ENCODE results near the gene ESYT3.

GRCh38 chr3:138474163-138474562 lies 39.7 kb downstream of the ESYT3 start:
- TF ChIP-seq CTCF (IDR thresholded peaks at IDR 0.05; ENCODE audit: insufficient read depth, low read length) (no peak), SPI1 (IDR thresholded peaks at IDR 0.05; ENCODE audit: borderline replicate concordance, low read depth) (no peak)

All from HL-60 (cell line).